GM12872 (cell line): ENCODE results near the gene CFAP97.

ENCODE experiments used
- CTCF ChIP-seq: IDR thresholded peaks from 3 replicates; pipeline ENCODE4 v1.5.1; 2011; ENCODE audit warnings: low read depth, mild to moderate bottlenecking, low read length, moderate library complexity; ENCODE audit not compliant: insufficient read depth

Gene CFAP97

GRCh38 chr4:185128272-185129119 lies 75.3 kb downstream of the CFAP97 start:
- TF ChIP-seq CTCF, result no peak

GRCh38 chr4:185127021-185127925 lies 76.5 kb downstream of the CFAP97 start:
- no peak for TF ChIP-seq CTCF

- no peak for TF ChIP-seq CTCF
Measured at GRCh38 chr4:185124006-185124405, 79.8 kb downstream of the CFAP97 start.

- no peak for TF ChIP-seq CTCF
Measured at GRCh38 chr4:185122681-185123345, 81.0 kb downstream of the CFAP97 start.

- no peak for TF ChIP-seq CTCF
Measured at GRCh38 chr4:185120631-185120946, 83.2 kb downstream of the CFAP97 start.

GRCh38 chr4:185119927-185120630 lies 83.7 kb downstream of the CFAP97 start:
- no peak for TF ChIP-seq CTCF

GRCh38 chr4:185118876-185119275 lies 84.9 kb downstream of the CFAP97 start:
- no peak for TF ChIP-seq CTCF
